Common myeloid progenitor, CD34-positive (primary cell): Measurements from ENCODE around the gene HTR3B.

Experiments used
- CTCF ChIA-PET: fragments of 350-600 bp; sonication (Branson Sonifier 250); formaldehyde crosslinking; loops from one replicate; lab custom pipeline; 2021; ENCODE audit warnings: antibody characterized with exemption; lab: Charles Lee
- POLR2A ChIA-PET: fragments of 350-600 bp; sonication (Branson Sonifier 250); formaldehyde crosslinking; loops from one replicate; lab custom pipeline; 2021; ENCODE audit warnings: antibody characterized with exemption; lab: Charles Lee
- DNase-seq, 3 donors: peaks; one replicate each; pipeline versions ENCODE4 v3.0.0 to v3.0.0-alpha.2; 2013
- H3K27ac ChIP-seq, 2 experiments: 1 replicate in 1 of 2; 2 replicates in 1 of 2; pipeline ENCODE4 v1.7.0; 2013; ENCODE audit warnings: inconsistent platforms in 2 of 2, low read length in 2 of 2, mild to moderate bottlenecking in 2 of 2, low read depth in 1 of 2, moderate library complexity in 1 of 2; ENCODE audit not compliant: severe bottlenecking in 2 of 2, insufficient read depth in 1 of 2, poor library complexity in 1 of 2
- H3K27me3 ChIP-seq, 5 experiments: replicated peaks in 2 of 5; 1 replicate in 3 of 5; 2 replicates in 2 of 5; pipeline versions ENCODE4 v1.6.1 to v1.7.0; 2013; ENCODE audit warnings: low read length in 4 of 5, mild to moderate bottlenecking in 2 of 5, moderate library complexity in 2 of 5, inconsistent platforms in 1 of 5; ENCODE audit not compliant: insufficient read depth in 5 of 5, control insufficient read depth in 4 of 5
- H3K36me3 ChIP-seq, 4 experiments: 1 replicate in 2 of 4; 2 replicates in 2 of 4; pipeline versions ENCODE4 v1.6.1 to v1.7.0; 2013; ENCODE audit warnings: low read length in 3 of 4, control low read depth in 1 of 4, mild to moderate bottlenecking in 1 of 4; ENCODE audit not compliant: control insufficient read depth in 4 of 4, insufficient read depth in 4 of 4
- H3K4me1 ChIP-seq, 4 experiments: 1 replicate in 3 of 4; 2 replicates in 1 of 4; pipeline versions ENCODE4 v1.6.1 to v1.7.1; 2013; ENCODE audit warnings: low read length in 3 of 4, mild to moderate bottlenecking in 3 of 4, control low read depth in 1 of 4, inconsistent platforms in 1 of 4, moderate library complexity in 1 of 4; ENCODE audit not compliant: control insufficient read depth in 4 of 4, insufficient read depth in 4 of 4; ENCODE audit errors: control extremely low read depth in 1 of 4
- H3K4me3 ChIP-seq, 7 experiments: 1 replicate in 4 of 7; 2 replicates in 3 of 7; pipeline versions ENCODE4 v1.5.1 to v1.7.0; 2013; ENCODE audit warnings: mild to moderate bottlenecking in 7 of 7, low read length in 6 of 7, moderate library complexity in 6 of 7, inconsistent platforms in 2 of 7, low read depth in 2 of 7, control low read depth in 1 of 7; ENCODE audit not compliant: insufficient read depth in 4 of 7, control insufficient read depth in 1 of 7; ENCODE audit errors: extremely low read depth in 1 of 7
- H3K9me3 ChIP-seq, 5 experiments: 1 replicate in 4 of 5; 2 replicates in 1 of 5; pipeline versions ENCODE4 v1.6.1 to v1.7.1; 2013; ENCODE audit warnings: low read length in 4 of 5, mild to moderate bottlenecking in 2 of 5, inconsistent platforms in 1 of 5, low read depth in 1 of 5, moderate library complexity in 1 of 5; ENCODE audit not compliant: control insufficient read depth in 4 of 5, insufficient read depth in 2 of 5; ENCODE audit errors: control extremely low read depth in 1 of 5
- whole genome bisulfite sequencing: methylation state at CpG from one replicate; pipeline ENCODE4 v1.1.5; 2013; ENCODE audit not compliant: insufficient coverage; 5-methylcytosine and 5-hydroxymethylcytosine counted together

The HTR3B gene

DNA sequence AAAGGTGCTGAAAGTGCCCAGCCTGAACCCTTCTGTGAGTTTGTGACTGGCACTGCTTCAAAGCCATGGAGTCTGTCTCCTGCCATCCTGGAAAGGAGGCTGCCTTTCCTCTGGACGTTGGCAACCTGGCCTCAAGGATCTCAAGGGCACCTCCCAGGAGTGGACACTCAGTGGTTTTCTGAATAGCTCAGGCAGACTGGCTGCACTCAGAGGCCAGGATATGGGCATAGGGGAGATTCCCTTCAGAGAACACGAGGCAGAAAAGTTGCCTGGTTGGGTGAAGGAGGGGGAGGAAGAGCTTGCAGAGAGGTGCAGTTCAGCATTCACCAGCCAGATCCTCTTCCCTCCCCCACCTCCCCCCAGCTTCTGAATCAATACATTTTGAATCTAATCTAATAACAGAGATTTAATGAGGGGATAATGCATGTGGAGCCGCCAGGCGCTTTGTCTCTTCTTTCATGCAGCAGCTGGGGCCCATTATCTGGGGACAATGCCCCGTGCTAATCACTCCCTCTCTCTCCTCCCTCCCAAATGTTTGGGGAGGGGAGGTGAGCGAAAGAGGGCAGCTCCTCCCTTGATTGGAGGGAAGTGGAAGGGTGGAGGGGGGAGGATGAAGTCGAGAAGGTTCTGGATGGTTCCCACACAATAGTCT, 88.0 kb downstream of the HTR3B start:
- H3K4me1 ChIP-seq, result no peaks in the 10 kb centered on the region
- POLR2A ChIA-PET, result no interaction called here
- no peak for DNase-seq
- no peak overlapping the region for H3K27ac ChIP-seq
- 56% methylated on average over 1 of the region's 7 CpGs for WGBS
- H3K9me3 ChIP-seq, result no peaks in the 10 kb centered on the region
- no peaks in the 10 kb centered on the region for H3K36me3 ChIP-seq
- CTCF ChIA-PET, result interaction anchor here (0.7 to 17.1 kb wide), 13 partner anchors 9 to 276 kb away, joined by 3 to 327 read pairs (median 7); no protein-coding TSS in a partner anchor
- H3K27me3 ChIP-seq, result peaks cover 0 to 32% (median 9%) of the 10 kb centered on the region in 5 experiments
- H3K4me3 ChIP-seq, result no peak overlapping the region

DNA sequence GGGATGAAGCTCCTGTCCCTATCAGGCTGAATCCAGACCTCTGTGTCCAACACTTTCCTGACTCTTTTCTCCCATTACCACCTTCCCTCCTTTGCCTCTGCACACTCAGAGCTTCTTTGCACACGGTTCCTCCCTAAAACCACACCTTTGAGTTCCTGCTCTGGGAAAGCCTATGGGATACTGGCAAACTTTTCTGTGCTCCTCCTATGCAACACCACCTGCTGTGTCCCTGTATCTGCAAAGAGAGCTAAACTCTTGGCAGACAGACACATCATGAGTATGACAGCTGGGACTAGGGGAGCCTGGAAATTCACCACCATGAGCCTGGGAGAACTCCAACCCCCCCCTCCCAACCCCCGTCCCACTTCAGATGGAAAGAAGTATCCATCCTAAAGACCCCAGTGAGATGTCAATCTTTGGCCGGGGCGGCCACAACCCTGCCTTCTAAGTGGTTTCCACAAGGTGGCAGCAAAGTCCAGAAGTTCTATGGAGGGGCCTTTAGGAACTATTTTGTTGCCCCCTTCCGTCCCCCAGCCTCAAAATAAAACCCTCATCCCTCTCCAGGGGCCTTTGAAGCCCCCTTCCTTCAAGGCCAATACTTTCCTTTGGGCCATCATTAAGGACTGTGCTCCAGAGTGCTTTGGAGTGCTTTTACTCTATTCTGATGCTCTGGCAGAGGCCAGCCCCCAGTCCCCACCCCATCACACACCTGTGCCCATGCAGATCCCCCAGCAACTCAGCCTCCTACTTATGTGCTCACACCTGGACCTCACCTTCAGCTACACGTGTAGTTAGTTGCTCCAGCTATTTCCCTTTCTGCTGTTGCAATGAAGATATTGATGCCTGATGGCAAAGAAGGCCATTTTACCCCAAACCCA, 89.7 kb downstream of the HTR3B start:
- Histone ChIP-seq H3K27ac (no peak overlapping the region), H3K27me3 (peaks cover 0 to 29% (median 6%) of the 10 kb centered on the region in 5 experiments), H3K36me3 (no peaks in the 10 kb centered on the region), H3K9me3 (no peaks in the 10 kb centered on the region), H3K4me1 (no peaks in the 10 kb centered on the region), H3K4me3 (no peak overlapping the region)
- 3% methylated on average over 4 of the region's 6 CpGs for WGBS
- POLR2A ChIA-PET, result no interaction called here
- DNase-seq, result peak; percentile 10 to 40 (median 23)
- CTCF ChIA-PET, result interaction anchor here (0.7 to 17.1 kb wide), 27 partner anchors 8 to 281 kb away, joined by 3 to 327 read pairs (median 4); no protein-coding TSS in a partner anchor
